GM12873 (cell line): ENCODE measurements around the gene DUSP22.

ENCODE experiments used
- TF ChIP-seq, protein P1 (sequence below): IDR thresholded peaks from 2 replicates; pipeline ENCODE4 v1.5.1; 2012; ENCODE audit warnings: low read depth, mild to moderate bottlenecking, moderate library complexity, low read length, control low read depth; ENCODE audit not compliant: insufficient read depth; ENCODE audit errors: missing control alignments

Gene DUSP22

DNA sequence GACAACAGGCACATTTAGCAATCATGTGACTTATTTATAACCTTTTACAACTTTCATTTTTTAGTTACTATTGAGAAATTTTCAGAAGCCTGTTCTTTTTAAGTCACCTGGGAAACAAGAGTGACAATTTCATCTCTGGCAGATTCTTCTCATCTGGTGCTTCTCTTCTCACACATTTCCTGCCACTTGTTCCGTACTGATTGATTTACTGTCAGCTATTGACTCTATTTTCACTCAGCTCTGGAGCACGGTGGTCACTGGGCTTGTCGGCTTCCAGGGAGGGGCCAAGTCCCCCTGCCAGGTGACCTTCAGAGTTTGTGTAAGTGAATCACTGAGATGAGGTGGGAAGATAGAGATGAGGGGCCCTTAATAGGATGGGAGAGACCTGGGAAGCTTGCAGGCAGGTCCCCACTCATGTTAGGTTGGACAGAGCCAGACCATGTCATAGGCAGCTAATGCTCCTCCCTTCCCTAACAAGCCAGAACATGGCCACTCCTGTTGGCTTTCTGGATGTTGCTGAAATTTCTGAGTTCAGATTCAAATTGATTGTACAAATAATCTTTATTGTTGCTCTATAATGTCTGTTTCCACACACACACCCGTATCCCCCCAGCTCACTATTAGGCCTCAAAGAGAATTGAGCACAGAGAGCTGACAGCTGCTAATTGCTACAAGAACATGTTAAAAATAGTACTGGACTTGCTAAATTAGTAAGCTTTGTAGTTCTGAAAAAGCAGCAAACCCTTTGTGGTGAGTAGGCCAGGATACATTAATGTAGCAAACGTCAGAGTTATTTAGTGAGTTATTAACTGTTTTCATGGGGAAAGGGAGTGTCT, 13.3 kb downstream of the DUSP22 start:
- TF ChIP-seq, protein P1, sequence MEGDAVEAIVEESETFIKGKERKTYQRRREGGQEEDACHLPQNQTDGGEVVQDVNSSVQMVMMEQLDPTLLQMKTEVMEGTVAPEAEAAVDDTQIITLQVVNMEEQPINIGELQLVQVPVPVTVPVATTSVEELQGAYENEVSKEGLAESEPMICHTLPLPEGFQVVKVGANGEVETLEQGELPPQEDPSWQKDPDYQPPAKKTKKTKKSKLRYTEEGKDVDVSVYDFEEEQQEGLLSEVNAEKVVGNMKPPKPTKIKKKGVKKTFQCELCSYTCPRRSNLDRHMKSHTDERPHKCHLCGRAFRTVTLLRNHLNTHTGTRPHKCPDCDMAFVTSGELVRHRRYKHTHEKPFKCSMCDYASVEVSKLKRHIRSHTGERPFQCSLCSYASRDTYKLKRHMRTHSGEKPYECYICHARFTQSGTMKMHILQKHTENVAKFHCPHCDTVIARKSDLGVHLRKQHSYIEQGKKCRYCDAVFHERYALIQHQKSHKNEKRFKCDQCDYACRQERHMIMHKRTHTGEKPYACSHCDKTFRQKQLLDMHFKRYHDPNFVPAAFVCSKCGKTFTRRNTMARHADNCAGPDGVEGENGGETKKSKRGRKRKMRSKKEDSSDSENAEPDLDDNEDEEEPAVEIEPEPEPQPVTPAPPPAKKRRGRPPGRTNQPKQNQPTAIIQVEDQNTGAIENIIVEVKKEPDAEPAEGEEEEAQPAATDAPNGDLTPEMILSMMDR: no peak

- TF ChIP-seq, protein P1: no peak
These were observed 14.4 kb downstream of the DUSP22 start for GRCh38 chr6:306641-307061.

GRCh38 chr6:307065-307814, 15.0 kb downstream of the DUSP22 start:
- TF ChIP-seq, protein P1: no peak

DNA sequence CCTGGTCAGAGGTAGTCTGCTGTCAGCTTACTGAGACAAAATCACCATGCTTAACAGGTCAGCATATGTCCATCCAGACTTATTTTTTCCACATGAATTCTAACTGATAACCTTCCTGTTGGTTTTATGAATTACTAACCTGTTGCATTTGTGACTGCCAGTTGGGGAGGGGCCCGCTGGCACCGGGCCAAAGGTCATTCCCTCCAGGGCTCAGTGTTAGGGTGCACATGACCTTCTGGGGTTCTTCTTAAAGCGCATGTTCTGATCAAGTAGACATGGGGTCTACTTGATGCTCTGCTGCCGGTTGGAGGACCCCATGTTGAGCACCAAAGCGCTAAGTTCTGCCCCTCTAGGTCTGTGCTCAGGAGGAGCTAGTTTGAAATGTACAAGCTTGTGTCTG, 15.6 kb downstream of the DUSP22 start:
- TF ChIP-seq, protein P1: no peak

- TF ChIP-seq, protein P1: no peak
These were observed 16.0 kb downstream of the DUSP22 start for GRCh38 chr6:308307-308706.

DNA sequence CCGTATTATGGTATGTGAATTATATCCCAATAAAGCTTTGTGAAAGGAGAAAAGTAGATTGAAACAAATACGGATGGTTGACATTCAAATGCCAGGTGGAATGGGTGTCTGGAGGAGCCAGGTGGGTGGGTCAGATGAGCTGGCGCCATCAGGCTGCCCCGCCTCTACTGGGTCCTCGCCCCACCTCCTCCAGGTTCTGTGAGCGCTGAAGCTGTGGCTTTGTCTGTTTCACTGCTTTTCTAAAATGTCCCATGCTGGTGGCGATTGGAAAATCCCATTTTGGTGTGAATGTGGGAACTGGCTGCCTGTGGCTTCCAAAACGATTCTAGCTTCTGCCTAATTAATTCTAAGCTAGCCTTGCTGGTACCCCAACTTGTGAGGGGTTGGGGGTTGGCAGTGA, 16.5 kb downstream of the DUSP22 start:
- TF ChIP-seq, protein P1: no peak

DNA sequence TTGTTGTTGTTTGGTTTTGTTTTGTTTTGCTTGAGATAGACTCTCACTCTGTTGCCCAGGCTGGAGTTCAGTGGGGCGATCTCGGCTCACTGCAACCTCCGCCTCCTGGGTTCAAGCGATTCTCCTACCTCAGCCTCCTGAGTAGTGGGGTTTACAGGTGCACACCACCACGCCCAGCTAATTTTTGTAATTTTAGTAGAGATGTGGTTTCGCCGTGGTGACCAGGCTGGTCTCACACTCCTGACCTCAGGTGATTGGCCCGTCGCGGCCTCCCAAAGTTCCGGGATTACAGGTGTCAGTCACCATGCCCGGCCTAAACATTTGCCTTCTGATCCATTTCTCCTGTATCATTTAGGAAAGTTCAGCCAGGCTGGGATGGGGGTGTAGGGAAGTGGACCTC, 17.7 kb downstream of the DUSP22 start:
- TF ChIP-seq, protein P1: no peak
